ENCODE measurements around the gene PDK1.

DNA sequence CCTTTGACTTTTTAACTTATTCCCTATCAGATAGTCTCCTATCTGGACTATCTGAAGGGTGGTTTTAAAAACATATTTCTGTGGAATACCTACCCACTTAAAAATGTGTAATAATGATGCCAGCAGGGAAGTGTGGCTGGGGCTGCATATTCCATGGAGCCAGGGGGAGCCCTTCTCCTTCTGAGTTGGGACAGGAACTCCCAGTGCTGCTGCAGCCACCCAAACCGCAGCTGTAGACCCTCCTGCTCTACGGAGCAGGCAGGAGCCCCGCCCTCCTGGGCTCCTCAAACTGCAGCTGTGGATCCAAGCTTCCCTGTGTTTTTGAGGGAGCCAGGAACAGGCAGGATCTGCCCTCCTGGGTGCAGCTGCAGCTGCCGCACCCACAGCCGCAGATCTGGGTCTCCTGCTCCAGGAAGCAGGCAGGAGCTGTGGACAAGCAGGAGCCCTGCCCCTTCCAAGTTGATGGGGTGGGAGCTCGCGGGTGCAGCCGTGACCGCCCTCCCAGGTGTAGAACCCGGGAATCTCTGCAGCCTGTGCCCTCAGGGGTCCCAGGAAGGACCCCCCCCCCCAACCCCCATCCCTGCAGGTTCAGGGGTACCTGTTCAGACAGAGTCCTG lies 57.8 kb downstream of the PDK1 start:
- TF ChIP-seq, protein P1, sequence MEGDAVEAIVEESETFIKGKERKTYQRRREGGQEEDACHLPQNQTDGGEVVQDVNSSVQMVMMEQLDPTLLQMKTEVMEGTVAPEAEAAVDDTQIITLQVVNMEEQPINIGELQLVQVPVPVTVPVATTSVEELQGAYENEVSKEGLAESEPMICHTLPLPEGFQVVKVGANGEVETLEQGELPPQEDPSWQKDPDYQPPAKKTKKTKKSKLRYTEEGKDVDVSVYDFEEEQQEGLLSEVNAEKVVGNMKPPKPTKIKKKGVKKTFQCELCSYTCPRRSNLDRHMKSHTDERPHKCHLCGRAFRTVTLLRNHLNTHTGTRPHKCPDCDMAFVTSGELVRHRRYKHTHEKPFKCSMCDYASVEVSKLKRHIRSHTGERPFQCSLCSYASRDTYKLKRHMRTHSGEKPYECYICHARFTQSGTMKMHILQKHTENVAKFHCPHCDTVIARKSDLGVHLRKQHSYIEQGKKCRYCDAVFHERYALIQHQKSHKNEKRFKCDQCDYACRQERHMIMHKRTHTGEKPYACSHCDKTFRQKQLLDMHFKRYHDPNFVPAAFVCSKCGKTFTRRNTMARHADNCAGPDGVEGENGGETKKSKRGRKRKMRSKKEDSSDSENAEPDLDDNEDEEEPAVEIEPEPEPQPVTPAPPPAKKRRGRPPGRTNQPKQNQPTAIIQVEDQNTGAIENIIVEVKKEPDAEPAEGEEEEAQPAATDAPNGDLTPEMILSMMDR (IDR thresholded peaks at IDR 0.05) = no peak
- no peak for TF ChIP-seq POLR2A (IDR thresholded peaks at IDR 0.05)
